ENCODE results near the gene SASH1.

The SASH1 gene

GRCh38 chr6:148493424-148493823 lies 150.8 kb downstream of the SASH1 start:
- DNase-seq (ENCODE audit: low read depth, low spot score), result no peak

- no peak for DNase-seq (ENCODE audit: low read depth, low spot score)
These were observed 151.6 kb downstream of the SASH1 start for GRCh38 chr6:148494226-148494625.

- DNase-seq (ENCODE audit: low read depth, low spot score), result no peak
These were observed 152.4 kb downstream of the SASH1 start for GRCh38 chr6:148495029-148495428.

- DNase-seq (ENCODE audit: low read depth, low spot score), result no peak
These were observed 154.6 kb downstream of the SASH1 start for GRCh38 chr6:148497257-148497656.

- DNase-seq (ENCODE audit: low read depth, low spot score), result no peak
These were observed 155.1 kb downstream of the SASH1 start for GRCh38 chr6:148497717-148498116.

GRCh38 chr6:148500402-148500801 lies 157.8 kb downstream of the SASH1 start:
- no peak for DNase-seq (ENCODE audit: low read depth, low spot score)

GRCh38 chr6:148501178-148501590 lies 158.5 kb downstream of the SASH1 start:
- no peak for DNase-seq (ENCODE audit: low read depth, low spot score)

GRCh38 chr6:148502083-148502772 lies 159.6 kb downstream of the SASH1 start:
- DNase-seq (ENCODE audit: low read depth, low spot score), result no peak

GRCh38 chr6:148502773-148503135 lies 160.1 kb downstream of the SASH1 start:
- DNase-seq (ENCODE audit: low read depth, low spot score), result no peak

GRCh38 chr6:148503703-148504102 lies 161.1 kb downstream of the SASH1 start:
- no peak for DNase-seq (ENCODE audit: low read depth, low spot score)

GRCh38 chr6:148507774-148508173 lies 165.1 kb downstream of the SASH1 start:
- DNase-seq (ENCODE audit: low read depth, low spot score), result no peak

GRCh38 chr6:148508401-148509041 lies 165.9 kb downstream of the SASH1 start:
- no peak for DNase-seq (ENCODE audit: low read depth, low spot score)

GRCh38 chr6:148509119-148509799 lies 166.6 kb downstream of the SASH1 start:
- DNase-seq (ENCODE audit: low read depth, low spot score), result no peak

GRCh38 chr6:148509800-148510581 lies 167.4 kb downstream of the SASH1 start:
- no peak for DNase-seq (ENCODE audit: low read depth, low spot score)

- no peak for DNase-seq (ENCODE audit: low read depth, low spot score)
These were observed 170.8 kb downstream of the SASH1 start for GRCh38 chr6:148513145-148514071.

- no peak for DNase-seq (ENCODE audit: low read depth, low spot score)
These were observed 171.6 kb downstream of the SASH1 start for GRCh38 chr6:148514091-148514845.

- no peak for DNase-seq (ENCODE audit: low read depth, low spot score)
These were observed 173.6 kb downstream of the SASH1 start for GRCh38 chr6:148516217-148516616.

GRCh38 chr6:148516617-148517016 lies 174.0 kb downstream of the SASH1 start:
- DNase-seq (ENCODE audit: low read depth, low spot score), result no peak

GRCh38 chr6:148517470-148517869 lies 174.8 kb downstream of the SASH1 start:
- no peak for DNase-seq (ENCODE audit: low read depth, low spot score)

- DNase-seq (ENCODE audit: low read depth, low spot score), result no peak
These were observed 176.0 kb downstream of the SASH1 start for GRCh38 chr6:148518511-148519156.

Measured in activated naive CD8-positive, alpha-beta T cell treated with anti-CD3 and anti-CD28 coated beads, Interleukin-2, amount 50 U/mL, for 16 hours (primary cell).